Tibial nerve (tissue), 4 donors: ENCODE measurements around the gene MAGEC2.

Experiments used
- EP300 ChIP-seq, 2 donors: sonication (generic); formaldehyde crosslinking; IDR thresholded peaks; one replicate each; pipeline ENCODE4 v1.6.1; 2017; ENCODE audit warnings: antibody characterized with exemption in 2 of 2, mild to moderate bottlenecking in 1 of 2
- POLR2A ChIP-seq, 2 donors: fragments of 450-650 bp; IDR thresholded peaks; one replicate each; pipeline ENCODE4 v1.6.1; 2017; ENCODE audit warnings: antibody characterized with exemption in 2 of 2, mild to moderate bottlenecking in 2 of 2, moderate library complexity in 2 of 2
- TF ChIP-seq, protein P1 (sequence below), 5 experiments: fragments of 200-600 bp in 3 of 5; fragments of 450-650 bp in 2 of 5; sonication (generic) in 3 of 5; IDR thresholded peaks; one replicate each; pipeline ENCODE4 v1.5.1; 2016 to 2019; ENCODE audit warnings: antibody characterized with exemption in 5 of 5, mild to moderate bottlenecking in 3 of 5, moderate library complexity in 2 of 5

DNA sequence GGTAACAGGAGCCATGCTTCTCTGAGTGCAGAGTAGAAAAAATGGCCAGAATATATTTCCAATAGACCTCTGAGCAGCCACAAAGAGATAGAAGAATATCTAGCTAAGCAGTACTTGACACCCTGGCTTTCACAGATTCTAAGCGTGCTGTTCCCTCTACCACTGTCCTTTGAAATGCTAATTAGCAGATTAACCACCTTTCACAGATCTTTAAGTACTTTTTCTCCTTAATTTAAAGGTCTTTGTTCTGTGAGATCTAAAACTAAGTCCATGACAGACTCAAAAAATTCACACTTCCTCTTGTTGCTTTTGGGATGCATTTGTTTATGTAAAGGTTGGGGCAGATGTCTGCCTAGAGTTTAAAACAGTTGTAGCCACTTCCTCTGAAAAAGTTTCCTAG, 28.3 kb upstream of the MAGEC2 start:
- TF ChIP-seq, protein P1, sequence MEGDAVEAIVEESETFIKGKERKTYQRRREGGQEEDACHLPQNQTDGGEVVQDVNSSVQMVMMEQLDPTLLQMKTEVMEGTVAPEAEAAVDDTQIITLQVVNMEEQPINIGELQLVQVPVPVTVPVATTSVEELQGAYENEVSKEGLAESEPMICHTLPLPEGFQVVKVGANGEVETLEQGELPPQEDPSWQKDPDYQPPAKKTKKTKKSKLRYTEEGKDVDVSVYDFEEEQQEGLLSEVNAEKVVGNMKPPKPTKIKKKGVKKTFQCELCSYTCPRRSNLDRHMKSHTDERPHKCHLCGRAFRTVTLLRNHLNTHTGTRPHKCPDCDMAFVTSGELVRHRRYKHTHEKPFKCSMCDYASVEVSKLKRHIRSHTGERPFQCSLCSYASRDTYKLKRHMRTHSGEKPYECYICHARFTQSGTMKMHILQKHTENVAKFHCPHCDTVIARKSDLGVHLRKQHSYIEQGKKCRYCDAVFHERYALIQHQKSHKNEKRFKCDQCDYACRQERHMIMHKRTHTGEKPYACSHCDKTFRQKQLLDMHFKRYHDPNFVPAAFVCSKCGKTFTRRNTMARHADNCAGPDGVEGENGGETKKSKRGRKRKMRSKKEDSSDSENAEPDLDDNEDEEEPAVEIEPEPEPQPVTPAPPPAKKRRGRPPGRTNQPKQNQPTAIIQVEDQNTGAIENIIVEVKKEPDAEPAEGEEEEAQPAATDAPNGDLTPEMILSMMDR (IDR thresholded peaks at IDR 0.05): no peak
- TF ChIP-seq EP300 (IDR thresholded peaks at IDR 0.05) (no peak), POLR2A (IDR thresholded peaks at IDR 0.05) (no peak)
